ENCODE measurements around the gene CACNA1I. TPM values are rescaled to one million over a fixed set of nuclear protein-coding genes. Genes with fewer than 3 reads are reported as not detected.

The CACNA1I gene
- total RNA-seq, 1 donor from 2014 or later = 0.03 TPM

DNA sequence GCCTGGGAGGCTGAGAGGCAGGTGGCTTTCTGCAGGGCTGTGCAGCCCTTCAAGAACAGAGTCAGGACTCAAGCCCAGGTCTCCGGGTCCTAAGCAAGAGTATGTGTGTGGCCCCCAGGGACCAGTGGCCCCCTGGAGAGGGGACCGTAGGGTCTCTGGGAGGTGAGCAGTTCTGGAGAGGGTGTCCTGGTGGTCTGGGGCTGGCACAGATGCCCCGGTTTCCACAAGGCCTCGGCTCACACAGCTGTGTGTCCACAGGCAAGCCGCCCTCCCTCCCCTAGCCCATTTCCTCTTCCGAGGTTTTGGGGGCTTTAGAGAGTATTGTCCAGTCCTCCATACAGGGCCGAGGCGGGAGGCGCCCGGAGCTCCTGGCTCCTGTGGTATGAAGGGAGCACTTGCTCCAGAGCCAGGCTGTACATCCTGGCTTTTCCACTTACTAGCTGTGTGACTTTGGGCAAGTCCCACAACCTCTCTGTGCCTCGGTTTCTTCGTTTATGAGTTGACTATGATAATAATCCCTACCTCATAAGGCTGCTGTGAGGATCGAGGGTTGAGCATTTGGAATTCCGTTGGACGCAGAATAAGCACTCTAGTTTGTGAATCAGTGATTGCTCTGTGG is 34.6 kb upstream of the CACNA1I start:
- TF ChIP-seq CTCF (IDR thresholded peaks at IDR 0.05) = no peak
- Mint-ChIP-seq H3K36me3 (ENCODE audit: unreplicated experiment) (no peaks in the 10 kb centered on the region), H3K4me1 (ENCODE audit: unreplicated experiment) (peaks cover 16% of the 10 kb centered on the region), H3K27me3 (ENCODE audit: unreplicated experiment) (peaks cover 6% of the 10 kb centered on the region), H3K4me3 (ENCODE audit: unreplicated experiment) (no peak overlapping the region), H3K9me3 (ENCODE audit: unreplicated experiment) (no peaks in the 10 kb centered on the region), H3K27ac (ENCODE audit: unreplicated experiment) (no peak overlapping the region)
- no peak for DNase-seq (ENCODE audit: extremely low spot score, unreplicated experiment)

DNA sequence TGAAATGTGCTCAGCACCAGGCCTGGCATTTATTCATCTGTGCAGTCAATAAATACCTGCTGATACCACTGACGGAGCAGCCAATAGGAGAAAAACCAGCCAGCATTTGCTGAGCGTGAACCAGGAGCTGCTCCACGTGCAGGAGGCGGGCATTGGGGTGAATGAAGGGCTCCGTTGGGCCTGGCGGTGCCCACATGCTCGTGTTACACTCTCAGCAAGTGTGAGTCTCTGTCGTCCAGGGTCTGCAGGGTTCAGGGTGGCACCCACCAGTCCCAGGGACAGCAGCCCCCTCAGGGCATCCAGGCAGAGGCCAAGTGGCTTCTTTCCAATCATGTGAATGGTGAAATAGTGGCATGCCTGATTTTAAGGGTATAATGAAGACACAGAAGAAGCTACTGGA is 33.8 kb upstream of the CACNA1I start:
- peaks cover 8% of the 10 kb centered on the region for H3K27me3 Mint-ChIP-seq (ENCODE audit: unreplicated experiment)
- no peak overlapping the region for H3K27ac Mint-ChIP-seq (ENCODE audit: unreplicated experiment)
- no peak for TF ChIP-seq CTCF (IDR thresholded peaks at IDR 0.05)
- no peaks in the 10 kb centered on the region for H3K9me3 Mint-ChIP-seq (ENCODE audit: unreplicated experiment)
- no peak for DNase-seq (ENCODE audit: extremely low spot score, unreplicated experiment)
- no peak overlapping the region for H3K4me3 Mint-ChIP-seq (ENCODE audit: unreplicated experiment)
- no peaks in the 10 kb centered on the region for H3K36me3 Mint-ChIP-seq (ENCODE audit: unreplicated experiment)
- peaks cover 9% of the 10 kb centered on the region for H3K4me1 Mint-ChIP-seq (ENCODE audit: unreplicated experiment)

GRCh38 chr22:39537975-39538374 is 32.6 kb upstream of the CACNA1I start:
- Mint-ChIP-seq H3K9me3 (ENCODE audit: unreplicated experiment) (no peaks in the 10 kb centered on the region), H3K27me3 (ENCODE audit: unreplicated experiment) (peaks cover 8% of the 10 kb centered on the region), H3K27ac (ENCODE audit: unreplicated experiment) (no peak overlapping the region), H3K36me3 (ENCODE audit: unreplicated experiment) (no peaks in the 10 kb centered on the region), H3K4me1 (ENCODE audit: unreplicated experiment) (peaks cover 3% of the 10 kb centered on the region), H3K4me3 (ENCODE audit: unreplicated experiment) (no peak overlapping the region)
- TF ChIP-seq CTCF (IDR thresholded peaks at IDR 0.05) = no peak
- no peak for DNase-seq (ENCODE audit: extremely low spot score, unreplicated experiment)

DNA sequence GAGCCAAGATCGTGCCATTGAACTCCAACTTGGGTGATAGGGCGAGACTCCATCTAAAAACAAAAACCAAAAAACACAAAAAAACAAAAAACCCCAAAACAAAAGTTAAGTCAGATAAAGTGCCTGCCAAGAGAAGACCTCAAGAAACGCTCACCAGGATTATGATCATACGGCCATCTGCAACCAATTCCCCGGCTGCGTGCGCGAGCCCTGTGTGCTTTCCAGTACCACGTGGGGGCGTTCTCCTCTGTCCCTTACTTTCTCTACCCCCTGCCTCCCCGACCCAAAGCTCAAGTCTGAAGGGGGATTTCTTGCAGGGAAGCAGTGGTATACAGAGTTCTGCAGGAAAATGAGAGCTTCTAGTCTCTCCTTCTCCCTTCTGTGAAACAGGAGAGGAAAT is 27.5 kb upstream of the CACNA1I start:
- Mint-ChIP-seq H3K9me3 (ENCODE audit: unreplicated experiment) (no peaks in the 10 kb centered on the region), H3K36me3 (ENCODE audit: unreplicated experiment) (no peaks in the 10 kb centered on the region), H3K27ac (ENCODE audit: unreplicated experiment) (no peak overlapping the region), H3K27me3 (ENCODE audit: unreplicated experiment) (peaks cover 27% of the 10 kb centered on the region), H3K4me3 (ENCODE audit: unreplicated experiment) (no peak overlapping the region), H3K4me1 (ENCODE audit: unreplicated experiment) (peaks cover 3% of the 10 kb centered on the region)
- no peak for DNase-seq (ENCODE audit: extremely low spot score, unreplicated experiment)
- TF ChIP-seq CTCF (IDR thresholded peaks at IDR 0.05) = peak; percentile 53

DNA sequence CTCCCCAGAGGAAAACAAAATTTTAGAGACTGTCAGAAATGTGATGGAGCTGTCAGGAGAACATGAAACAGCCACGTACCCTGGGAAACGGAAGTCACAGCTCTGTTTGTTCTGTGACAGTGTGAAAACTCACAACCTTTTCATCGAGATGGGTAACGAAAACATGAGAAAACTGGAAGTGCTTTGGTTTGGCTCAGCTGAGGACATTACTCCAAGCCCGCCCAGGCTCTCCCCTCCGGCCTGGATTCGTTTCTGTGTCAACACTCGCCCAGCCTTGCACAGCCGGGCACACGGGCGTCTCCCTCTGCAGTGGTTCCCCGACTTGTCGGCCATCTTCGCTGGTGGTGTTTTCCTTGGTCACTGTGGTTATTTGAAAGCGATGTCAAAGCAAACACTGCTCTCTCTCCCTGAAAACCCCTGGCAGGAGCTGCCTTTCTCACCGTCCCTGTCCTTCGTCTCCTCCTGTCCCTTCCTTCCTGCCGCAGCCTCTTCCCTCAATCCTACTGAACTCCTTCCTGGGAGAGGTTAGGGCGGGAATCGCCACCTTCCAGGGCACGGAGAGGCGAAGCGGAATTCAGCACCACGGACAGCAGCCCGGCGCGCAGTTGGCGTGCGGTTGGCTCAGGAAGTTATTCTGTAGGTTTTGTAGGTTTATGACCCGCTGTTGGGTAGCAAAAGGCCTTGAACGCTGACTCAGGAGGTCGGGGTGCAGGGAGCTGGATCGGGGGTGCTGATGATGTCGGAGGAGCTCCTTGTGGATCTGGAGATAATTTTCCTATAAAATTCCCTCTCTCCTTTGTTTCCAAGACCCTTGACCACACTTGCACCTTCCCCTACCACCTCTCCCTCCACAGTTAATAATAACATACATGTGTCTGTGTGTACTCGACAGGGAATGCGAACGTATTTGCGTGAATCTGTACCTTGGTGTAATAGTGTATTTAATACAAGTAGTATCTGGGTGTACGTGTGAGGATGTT is 24.9 kb upstream of the CACNA1I start:
- Mint-ChIP-seq H3K9me3 (ENCODE audit: unreplicated experiment) (no peaks in the 10 kb centered on the region), H3K4me3 (ENCODE audit: unreplicated experiment) (no peak overlapping the region), H3K27ac (ENCODE audit: unreplicated experiment) (no peak overlapping the region), H3K36me3 (ENCODE audit: unreplicated experiment) (no peaks in the 10 kb centered on the region), H3K4me1 (ENCODE audit: unreplicated experiment) (peaks cover 3% of the 10 kb centered on the region), H3K27me3 (ENCODE audit: unreplicated experiment) (peaks cover 27% of the 10 kb centered on the region)
- TF ChIP-seq CTCF (IDR thresholded peaks at IDR 0.05) = no peak
- no peak for DNase-seq (ENCODE audit: extremely low spot score, unreplicated experiment)
